Measurements from ENCODE around the gene SBF1. TPM values are rescaled to one million over a fixed set of nuclear protein-coding genes. Genes with fewer than 3 reads are reported as not detected.

SBF1 gene
- total and polyA plus RNA-seq, 2 of the 13 experiments (the other 11 are each of a cell fraction or from before 2014, with no cell fraction given), result 31.7 to 40.9 TPM

DNA sequence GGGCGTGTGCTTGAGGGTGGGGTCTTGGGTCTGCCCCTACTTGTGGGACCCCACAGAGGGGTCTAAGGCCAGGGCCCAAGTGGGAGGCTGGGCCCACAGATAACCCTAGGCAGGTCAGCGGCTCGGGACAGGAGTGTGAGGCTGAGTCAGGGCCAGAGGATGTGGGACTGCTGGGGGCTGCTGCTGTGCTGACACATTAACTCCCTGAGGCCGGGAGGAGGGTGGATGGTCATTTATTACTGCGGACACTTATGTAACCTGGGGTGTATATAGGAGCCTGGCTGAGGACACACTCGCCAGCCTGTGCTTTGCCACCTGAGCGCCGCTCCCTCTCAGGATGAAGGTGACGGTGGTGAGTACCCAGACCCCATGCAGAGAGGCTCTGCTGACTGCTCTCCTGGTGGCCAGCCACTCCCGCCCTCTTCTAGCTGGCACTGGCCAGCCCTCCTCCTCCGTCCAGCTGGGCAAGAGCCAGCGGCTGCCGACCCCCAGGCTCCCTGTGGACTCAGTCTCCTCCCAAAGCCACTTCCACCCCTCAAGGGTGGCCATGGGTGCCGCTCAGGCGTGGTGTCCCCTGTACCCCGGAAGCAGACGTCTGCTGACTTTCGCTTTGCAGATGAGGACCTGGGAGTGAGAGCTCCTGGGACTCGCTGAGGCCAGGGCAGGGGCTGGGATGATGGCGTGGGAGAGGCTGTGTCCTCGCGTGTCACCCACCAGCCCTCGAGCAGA lies 11.9 kb upstream of the SBF1 start, which contains the start of gene MIOX (continued):
- 0 out of 2 replicates have a peak, but pooled peaks have one; percentile 23 for TF ChIP-seq FOSL2 (CRISPR knock-in tag; IDR thresholded peaks at IDR 0.05)
- peak; percentile 61 for TF ChIP-seq ELF1 (CRISPR knock-in tag; IDR thresholded peaks at IDR 0.05)
- TF ChIP-seq SRY (CRISPR knock-in tag; IDR thresholded peaks at IDR 0.05), result no peak
- peak; percentile 0; the same call in 1 of the 2 replicates for TF ChIP-seq ZBTB26 (CRISPR knock-in tag; IDR thresholded peaks at IDR 0.05; ENCODE audit: borderline replicate concordance)
- no peak for TF ChIP-seq ZSCAN22 (CRISPR knock-in tag; IDR thresholded peaks at IDR 0.05)
- TF ChIP-seq TEF (CRISPR knock-in tag; IDR thresholded peaks at IDR 0.05), result 0 out of 2 replicates have a peak, but pooled peaks have one; percentile 20
- 0 out of 2 replicates have a peak, but pooled peaks have one; percentile 30 for TF ChIP-seq HNRNPL (IDR thresholded peaks at IDR 0.05; ENCODE audit: low read depth, low read length)
- 0 out of 2 replicates have a peak, but pooled peaks have one; percentile 21 for TF ChIP-seq ZBTB25 (CRISPR knock-in tag; IDR thresholded peaks at IDR 0.05)
- peak; percentile 20; the same call in 1 of the 2 replicates for TF ChIP-seq TAF1 (CRISPR knock-in tag; IDR thresholded peaks at IDR 0.05)
- TF ChIP-seq PHF21A (CRISPR knock-in tag; IDR thresholded peaks at IDR 0.05), result 0 out of 2 replicates have a peak, but pooled peaks have one; percentile 21
- TF ChIP-seq TEAD3 (CRISPR knock-in tag; optimal IDR thresholded peaks at IDR 0.05; ENCODE audit: borderline replicate concordance), result peak; percentile 35
- TF ChIP-seq GABPA (IDR thresholded peaks at IDR 0.05; ENCODE audit: low read depth, low read length), result no peak
- TF ChIP-seq GABPA (CRISPR knock-in tag; IDR thresholded peaks at IDR 0.05; ENCODE audit: low read depth), result peak; percentile 77
- TF ChIP-seq ZNF687 (CRISPR knock-in tag; IDR thresholded peaks at IDR 0.05), result peak; percentile 87
- TF ChIP-seq, protein P1, sequence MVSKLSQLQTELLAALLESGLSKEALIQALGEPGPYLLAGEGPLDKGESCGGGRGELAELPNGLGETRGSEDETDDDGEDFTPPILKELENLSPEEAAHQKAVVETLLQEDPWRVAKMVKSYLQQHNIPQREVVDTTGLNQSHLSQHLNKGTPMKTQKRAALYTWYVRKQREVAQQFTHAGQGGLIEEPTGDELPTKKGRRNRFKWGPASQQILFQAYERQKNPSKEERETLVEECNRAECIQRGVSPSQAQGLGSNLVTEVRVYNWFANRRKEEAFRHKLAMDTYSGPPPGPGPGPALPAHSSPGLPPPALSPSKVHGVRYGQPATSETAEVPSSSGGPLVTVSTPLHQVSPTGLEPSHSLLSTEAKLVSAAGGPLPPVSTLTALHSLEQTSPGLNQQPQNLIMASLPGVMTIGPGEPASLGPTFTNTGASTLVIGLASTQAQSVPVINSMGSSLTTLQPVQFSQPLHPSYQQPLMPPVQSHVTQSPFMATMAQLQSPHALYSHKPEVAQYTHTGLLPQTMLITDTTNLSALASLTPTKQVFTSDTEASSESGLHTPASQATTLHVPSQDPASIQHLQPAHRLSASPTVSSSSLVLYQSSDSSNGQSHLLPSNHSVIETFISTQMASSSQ (IDR thresholded peaks at IDR 0.05; ENCODE audit: low read depth), result no peak
- TF ChIP-seq, protein P1 (CRISPR knock-in tag; IDR thresholded peaks at IDR 0.05; ENCODE audit: borderline replicate concordance), result no peak
- peak; percentile 23 to 39; a peak in 1 of 4 replicates for TF ChIP-seq POLR2A (IDR thresholded peaks at IDR 0.05; ENCODE audit: insufficient read depth in 1 of 2, low read depth in 2 of 2, low read length in 2 of 2)

All from HepG2 (cell line).